Activated naive CD4-positive, alpha-beta T cell (primary cell): ENCODE measurements around the gene TMPRSS11A.

ENCODE experiments used
- DNase-seq, 4 experiments: peaks; one replicate each; lab custom pipeline; 2025; lab: John Stamatoyannopoulos, UW

TMPRSS11A gene

DNA sequence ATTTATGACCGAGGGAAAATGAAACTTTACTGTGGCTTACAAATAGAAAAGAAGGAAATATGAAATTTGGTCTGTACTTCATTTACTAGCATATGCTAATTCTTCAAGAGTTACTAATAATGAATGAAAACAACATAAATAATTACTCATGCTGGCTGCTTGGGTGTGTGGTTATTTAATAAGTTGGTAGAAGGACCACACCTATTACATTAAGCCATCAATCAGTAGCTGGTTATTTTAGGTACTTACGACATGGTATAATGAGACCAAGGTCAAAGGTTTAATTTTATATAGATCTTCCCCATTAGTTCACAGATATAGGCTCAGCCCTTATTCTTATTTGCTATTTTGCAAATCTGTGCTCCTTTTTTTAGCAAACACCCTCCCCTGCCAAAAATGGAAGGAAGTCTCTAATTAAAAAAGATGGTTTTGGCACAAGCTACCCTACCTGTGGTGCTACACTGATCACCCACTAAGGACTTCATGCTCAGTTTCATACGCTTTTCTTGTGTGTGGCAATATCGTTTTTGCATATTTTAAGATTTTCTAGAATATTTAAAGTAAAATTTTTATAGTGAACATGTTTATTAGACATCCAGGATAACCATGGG is 93.6 kb downstream of the TMPRSS11A start:
- no peak for DNase-seq

- no peak for DNase-seq
Observed at GRCh38 chr4:67861513-67861912, 101.8 kb downstream of the TMPRSS11A start.
